Stomach (tissue), 9 donors: ENCODE data around the gene KCNN3. TPM values are rescaled to one million over a fixed set of nuclear protein-coding genes. Genes with fewer than 3 reads are reported as not detected.

Experiments
- DNase-seq, 2 donors: peaks; one replicate each; pipeline versions ENCODE4 v3.0.0 to v3.0.0-alpha.2; 2013 to 2019
- H3K27ac ChIP-seq, 5 donors: fragments of 200-600 bp in 4 of 5; sonication (generic) in 4 of 5; one replicate each; pipeline ENCODE4 v1.5.1; 2013 to 2019; ENCODE audit warnings: mild to moderate bottlenecking in 1 of 5, moderate library complexity in 1 of 5
- H3K27me3 ChIP-seq, 3 donors: fragments of 200-600 bp; sonication (generic); one replicate each; pipeline ENCODE4 v1.5.1; 2017 to 2019; ENCODE audit warnings: mixed run types in 1 of 3
- H3K36me3 ChIP-seq, 4 donors: fragments of 200-600 bp; sonication (generic); 1 replicate in 3 of 4; 2 replicates in 1 of 4; pipeline ENCODE4 v1.5.1; 2016 to 2019
- H3K4me1 ChIP-seq, 4 donors: fragments of 200-600 bp; sonication (generic); one replicate each; pipeline ENCODE4 v1.5.1; 2016 to 2019
- H3K4me3 ChIP-seq, 4 donors: fragments of 200-600 bp; sonication (generic) in 3 of 4; one replicate each; pipeline ENCODE4 v1.5.1; 2016 to 2019; ENCODE audit warnings: mild to moderate bottlenecking in 1 of 4
- H3K9me3 ChIP-seq, 4 donors: fragments of 200-600 bp; sonication (generic); one replicate each; pipeline ENCODE4 v1.5.1; 2016 to 2019
- EP300 ChIP-seq: sonication (generic); formaldehyde crosslinking; IDR thresholded peaks from one replicate; pipeline ENCODE4 v1.6.1; 2017; ENCODE audit warnings: antibody characterized with exemption
- POLR2A ChIP-seq, 4 donors: fragments of 450-650 bp; IDR thresholded peaks; one replicate each; pipeline ENCODE4 v1.6.1; 2016; ENCODE audit warnings: antibody characterized with exemption in 4 of 4, control low read depth in 2 of 4, mild to moderate bottlenecking in 1 of 4, moderate library complexity in 1 of 4
- POLR2AphosphoS5 ChIP-seq, 3 donors: sonication (generic); formaldehyde crosslinking; IDR thresholded peaks; one replicate each; pipeline ENCODE4 v1.6.1; 2016; ENCODE audit warnings: antibody characterized with exemption in 3 of 3
- WGBS, 5 donors: extraction: QIAGEN DNeasy Blood & Tissue Kit in 3 of 5; methylation state at CpG; one replicate each; pipeline versions ENCODE4 v1.1.5 to v1.1.7; 2013 to 2018; 5-methylcytosine and 5-hydroxymethylcytosine counted together
- intact Hi-C: fragments of 100-400 bp; cut with DNase I; formaldehyde crosslinking; loops from one replicate; pipeline ENCODE4 v1.15.1; 2023; ENCODE audit warnings: low total_unique reads
- polyA plus RNA-seq, 3 donors: library from polyadenylated mRNA; stranded (reverse); fragments of 200-250 nt; gene quantifications; one replicate each; pipeline ENCODE4 v1.2.3, GENCODE V29; 2013
- total RNA-seq, 5 donors: library from RNA; depleted of rRNA; stranded (reverse); fragments of >200 nt; gene quantifications; one replicate each; pipeline versions ENCODE4 v1.1.0 to v1.2.3, GENCODE V29; 2014 to 2016
- TF ChIP-seq, protein P1 (sequence below), 7 experiments: fragments of 450-650 bp in 4 of 7; fragments of 200-600 bp in 3 of 7; sonication (generic) in 3 of 7; IDR thresholded peaks; one replicate each; pipeline ENCODE4 v1.5.1; 2016 to 2019; ENCODE audit warnings: antibody characterized with exemption in 7 of 7, control low read depth in 2 of 7, mild to moderate bottlenecking in 1 of 7
- donor health status: healthy with polysubstance abuse.
- donor health status: Bipolar disorder and iron deficiency.
- donor health status: healthy.

Gene KCNN3
- total and polyA plus RNA-seq, 8 donors, result 0.19 to 10.7 (median 2.3) TPM

DNA sequence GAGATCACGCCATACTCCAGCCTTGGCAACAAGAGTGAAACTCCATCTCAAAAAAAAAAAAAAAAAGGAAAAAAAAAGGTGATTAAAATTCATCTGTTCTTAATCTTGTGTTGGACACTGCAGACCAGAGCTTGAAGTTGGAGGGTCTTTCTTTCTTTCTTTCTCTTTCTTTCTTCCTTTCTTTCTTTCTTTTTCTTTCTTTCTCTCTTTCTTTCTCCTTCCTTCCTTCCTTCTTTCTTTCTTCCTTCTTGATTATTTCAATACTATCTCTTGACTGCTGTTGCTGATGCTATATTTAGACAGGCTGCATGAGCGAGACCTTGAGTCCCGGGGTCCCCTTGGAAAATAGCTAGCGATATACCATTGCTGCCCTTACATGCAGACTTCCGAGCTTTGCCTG is 154.7 kb downstream of the KCNN3 start:
- no peak for DNase-seq
- H3K27ac ChIP-seq, result no peak overlapping the region
- H3K4me3 ChIP-seq, result no peak overlapping the region
- no peaks in the 10 kb centered on the region for H3K27me3 ChIP-seq
- WGBS, 5 donors, result 83 to 91% (median 88%) methylated on average over 5 of the region's 5 CpGs
- no peaks in the 10 kb centered on the region for H3K9me3 ChIP-seq
- H3K4me1 ChIP-seq, result peaks cover 0 to 17% (median 6%) of the 10 kb centered on the region in 4 donors
- no peaks in the 10 kb centered on the region for H3K36me3 ChIP-seq
- TF ChIP-seq EP300 (no peak), POLR2A (IDR thresholded peaks at IDR 0.05) (no peak), POLR2AphosphoS5 (IDR thresholded peaks at IDR 0.05) (no peak)
- TF ChIP-seq, protein P1, sequence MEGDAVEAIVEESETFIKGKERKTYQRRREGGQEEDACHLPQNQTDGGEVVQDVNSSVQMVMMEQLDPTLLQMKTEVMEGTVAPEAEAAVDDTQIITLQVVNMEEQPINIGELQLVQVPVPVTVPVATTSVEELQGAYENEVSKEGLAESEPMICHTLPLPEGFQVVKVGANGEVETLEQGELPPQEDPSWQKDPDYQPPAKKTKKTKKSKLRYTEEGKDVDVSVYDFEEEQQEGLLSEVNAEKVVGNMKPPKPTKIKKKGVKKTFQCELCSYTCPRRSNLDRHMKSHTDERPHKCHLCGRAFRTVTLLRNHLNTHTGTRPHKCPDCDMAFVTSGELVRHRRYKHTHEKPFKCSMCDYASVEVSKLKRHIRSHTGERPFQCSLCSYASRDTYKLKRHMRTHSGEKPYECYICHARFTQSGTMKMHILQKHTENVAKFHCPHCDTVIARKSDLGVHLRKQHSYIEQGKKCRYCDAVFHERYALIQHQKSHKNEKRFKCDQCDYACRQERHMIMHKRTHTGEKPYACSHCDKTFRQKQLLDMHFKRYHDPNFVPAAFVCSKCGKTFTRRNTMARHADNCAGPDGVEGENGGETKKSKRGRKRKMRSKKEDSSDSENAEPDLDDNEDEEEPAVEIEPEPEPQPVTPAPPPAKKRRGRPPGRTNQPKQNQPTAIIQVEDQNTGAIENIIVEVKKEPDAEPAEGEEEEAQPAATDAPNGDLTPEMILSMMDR (IDR thresholded peaks at IDR 0.05), result no peak
- intact Hi-C loops, result no loop called here

DNA sequence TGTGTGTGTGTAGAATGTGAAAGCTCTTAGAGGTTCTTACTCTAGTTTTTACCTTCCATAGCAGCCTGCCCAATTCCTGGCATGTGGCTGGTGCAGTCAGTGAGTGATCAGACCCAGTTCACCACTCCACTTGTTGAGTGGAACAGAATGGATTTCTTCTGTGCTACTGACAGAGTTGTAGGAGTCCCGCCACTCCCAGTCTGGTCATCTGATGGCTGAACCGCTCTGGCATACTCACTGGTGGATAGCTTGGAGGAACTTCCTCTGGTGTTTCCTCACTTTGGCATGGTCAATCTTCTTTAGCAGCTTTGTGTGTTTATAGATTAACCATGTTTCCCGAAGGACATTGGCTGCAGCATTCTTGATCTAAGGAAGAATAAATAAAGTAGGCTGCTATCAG is 155.4 kb downstream of the KCNN3 start:
- DNase-seq, result peak in 1 of 2 donors; percentile 33
- intact Hi-C loops, result no loop called here
- Histone ChIP-seq H3K36me3 (no peaks in the 10 kb centered on the region), H3K27ac (no peak overlapping the region), H3K4me1 (peaks cover 0 to 17% (median 6%) of the 10 kb centered on the region in 4 donors), H3K9me3 (no peaks in the 10 kb centered on the region), H3K27me3 (no peaks in the 10 kb centered on the region), H3K4me3 (no peak overlapping the region)
- 18 to 47% (median 32%) methylated on average over 3 of the region's 3 CpGs for WGBS, 5 donors
- TF ChIP-seq, protein P1 (IDR thresholded peaks at IDR 0.05), result no peak
- TF ChIP-seq POLR2A (IDR thresholded peaks at IDR 0.05) (no peak), EP300 (no peak), POLR2AphosphoS5 (IDR thresholded peaks at IDR 0.05) (no peak)

DNA sequence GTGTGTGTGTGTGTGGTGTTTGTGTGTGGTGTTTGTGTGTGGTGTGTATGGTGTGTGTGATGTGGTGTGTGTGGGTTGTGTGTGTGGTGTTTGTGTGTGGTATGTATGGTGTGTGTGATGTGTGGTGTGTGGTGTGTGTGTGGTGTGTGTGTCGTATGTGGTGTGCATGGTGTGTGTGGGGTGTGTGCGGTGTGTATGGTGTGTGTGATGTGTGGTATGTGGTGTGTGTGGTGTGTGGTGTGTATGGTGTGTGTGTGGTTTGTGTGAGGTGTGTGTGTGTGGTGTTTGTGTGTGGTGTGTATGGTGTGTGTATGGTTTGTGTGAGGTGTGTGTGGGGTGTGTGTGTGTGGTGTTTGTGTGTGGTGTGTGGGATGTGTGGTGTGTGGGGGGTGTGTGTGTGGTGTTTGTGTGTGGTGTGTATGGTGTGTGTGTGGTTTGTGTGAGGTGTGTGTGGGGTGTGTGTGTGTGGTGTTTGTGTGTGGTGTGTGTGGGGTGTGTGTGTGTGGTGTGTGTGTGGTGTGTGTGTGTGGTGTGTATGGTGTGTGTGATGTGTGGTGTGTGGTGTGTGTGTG is 155.9 kb downstream of the KCNN3 start:
- TF ChIP-seq EP300, result no peak
- no peak for TF ChIP-seq POLR2AphosphoS5 (IDR thresholded peaks at IDR 0.05)
- TF ChIP-seq POLR2A (IDR thresholded peaks at IDR 0.05), result no peak
- TF ChIP-seq, protein P1 (IDR thresholded peaks at IDR 0.05), result no peak
- Histone ChIP-seq H3K27ac (no peak overlapping the region), H3K9me3 (no peaks in the 10 kb centered on the region), H3K36me3 (no peaks in the 10 kb centered on the region), H3K27me3 (no peaks in the 10 kb centered on the region), H3K4me1 (peaks cover 0 to 17% (median 6%) of the 10 kb centered on the region in 4 donors), H3K4me3 (no peak overlapping the region)
- WGBS, 5 donors, result 65 to 85% (median 80%) methylated on average over 2 of the region's 2 CpGs
- no peak for DNase-seq
- intact Hi-C loops, result no loop called here

DNA sequence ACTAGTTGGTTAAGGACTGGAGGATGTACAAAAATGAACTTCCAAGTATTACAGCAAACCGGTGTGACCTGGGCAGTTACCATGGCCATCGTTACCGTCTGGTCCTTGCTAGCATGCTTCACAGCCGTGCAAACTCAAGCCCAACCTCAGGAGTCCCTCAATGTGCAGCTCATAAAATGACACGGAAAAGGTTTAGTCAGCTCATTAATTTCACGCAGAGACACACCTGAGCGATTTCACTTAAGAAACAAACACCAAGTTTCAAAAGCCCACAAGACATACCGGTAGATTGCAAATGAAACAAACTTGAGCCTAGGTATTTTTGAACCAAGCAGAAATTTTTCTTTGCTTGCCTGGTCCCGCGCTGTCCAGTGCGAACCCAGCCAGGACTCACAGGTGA is 157.1 kb downstream of the KCNN3 start:
- H3K36me3 ChIP-seq, result no peaks in the 10 kb centered on the region
- H3K27me3 ChIP-seq, result no peaks in the 10 kb centered on the region
- DNase-seq, result no peak

More for the DNA sequence above, 157.1 kb downstream of the KCNN3 start:
- Histone ChIP-seq H3K9me3 (no peaks in the 10 kb centered on the region), H3K27ac (no peak overlapping the region), H3K4me3 (no peak overlapping the region), H3K4me1 (peaks cover 0 to 17% (median 6%) of the 10 kb centered on the region in 4 donors)
- 91 to 93% (median 92%) methylated on average over 11 of the region's 11 CpGs for WGBS, 5 donors
- intact Hi-C loops, result no loop called here
- TF ChIP-seq EP300, result no peak
- TF ChIP-seq, protein P1 (IDR thresholded peaks at IDR 0.05), result no peak
- no peak for TF ChIP-seq POLR2A (IDR thresholded peaks at IDR 0.05)
- no peak for TF ChIP-seq POLR2AphosphoS5 (IDR thresholded peaks at IDR 0.05)
